GM18951 (cell line): ENCODE data around the gene CNDP2.

Source experiments
- POLR2A ChIP-seq: IDR thresholded peaks from 4 replicates; pipeline ENCODE4 v1.6.1; 2011; ENCODE audit warnings: mild to moderate bottlenecking; ENCODE audit not compliant: insufficient read length, insufficient read depth; ENCODE audit errors: extremely low read depth
- in situ Hi-C: fragments of 300-500 bp; cut with MboI; formaldehyde crosslinking; loops from one replicate; pipeline ENCODE4 v1.12.0; 2022; ENCODE audit warnings: low sequenced_read_pairs, mixed read lengths, inconsistent platforms; ENCODE audit not compliant: unreplicated experiment

Gene CNDP2

DNA sequence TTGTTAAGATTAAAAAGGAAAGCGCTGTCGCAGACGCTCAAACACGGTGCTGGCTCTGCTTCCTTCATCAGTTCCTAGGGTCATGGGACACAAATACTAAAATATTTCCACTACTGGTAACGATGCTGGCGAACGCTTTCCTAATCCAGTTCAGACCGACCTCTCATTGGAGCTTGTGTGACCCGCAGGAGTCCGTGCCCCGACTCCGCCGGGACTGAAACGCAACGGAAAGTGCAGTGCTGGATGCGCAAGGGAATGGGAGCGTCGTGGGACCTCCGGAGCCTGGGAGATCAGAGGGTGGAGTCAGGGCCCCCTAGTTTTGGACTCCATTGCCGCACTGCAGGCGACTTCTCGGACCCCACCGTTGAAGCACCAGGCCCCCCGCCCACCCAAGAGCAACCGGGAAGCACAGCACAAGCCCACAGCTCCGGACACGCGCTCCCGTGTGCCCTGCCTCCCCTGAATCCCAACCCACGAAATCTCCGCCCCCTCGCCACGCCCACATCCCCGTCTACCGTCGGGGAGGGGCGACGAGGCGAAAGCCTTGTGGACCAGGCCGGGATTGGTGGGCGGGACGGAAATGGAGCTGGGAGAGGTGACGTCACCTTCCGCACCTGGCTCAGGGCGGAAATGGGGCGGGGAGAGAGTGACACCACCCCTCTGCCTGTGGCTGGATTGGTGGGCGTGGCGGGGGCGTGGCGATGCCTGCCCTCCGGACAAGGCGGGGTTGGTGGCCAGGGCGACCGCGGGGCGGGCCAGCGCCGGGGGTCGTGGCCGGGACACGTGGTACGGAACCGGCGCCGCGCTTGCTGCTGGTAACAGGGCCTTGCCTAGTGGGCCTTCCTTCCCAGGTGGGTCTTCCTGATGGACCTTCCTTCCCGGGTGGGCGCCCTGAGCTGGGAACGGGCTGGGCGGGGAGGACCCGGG, at the start of gene CNDP2:
Gene CNDP2 (plus strand): TSS at position 783 of the 927 bp plus-strand sequence. CDS start 3,611 bp downstream, outside the sequence.
- in situ Hi-C loops: no loop called here
- TF ChIP-seq POLR2A: peak; percentile 84

DNA sequence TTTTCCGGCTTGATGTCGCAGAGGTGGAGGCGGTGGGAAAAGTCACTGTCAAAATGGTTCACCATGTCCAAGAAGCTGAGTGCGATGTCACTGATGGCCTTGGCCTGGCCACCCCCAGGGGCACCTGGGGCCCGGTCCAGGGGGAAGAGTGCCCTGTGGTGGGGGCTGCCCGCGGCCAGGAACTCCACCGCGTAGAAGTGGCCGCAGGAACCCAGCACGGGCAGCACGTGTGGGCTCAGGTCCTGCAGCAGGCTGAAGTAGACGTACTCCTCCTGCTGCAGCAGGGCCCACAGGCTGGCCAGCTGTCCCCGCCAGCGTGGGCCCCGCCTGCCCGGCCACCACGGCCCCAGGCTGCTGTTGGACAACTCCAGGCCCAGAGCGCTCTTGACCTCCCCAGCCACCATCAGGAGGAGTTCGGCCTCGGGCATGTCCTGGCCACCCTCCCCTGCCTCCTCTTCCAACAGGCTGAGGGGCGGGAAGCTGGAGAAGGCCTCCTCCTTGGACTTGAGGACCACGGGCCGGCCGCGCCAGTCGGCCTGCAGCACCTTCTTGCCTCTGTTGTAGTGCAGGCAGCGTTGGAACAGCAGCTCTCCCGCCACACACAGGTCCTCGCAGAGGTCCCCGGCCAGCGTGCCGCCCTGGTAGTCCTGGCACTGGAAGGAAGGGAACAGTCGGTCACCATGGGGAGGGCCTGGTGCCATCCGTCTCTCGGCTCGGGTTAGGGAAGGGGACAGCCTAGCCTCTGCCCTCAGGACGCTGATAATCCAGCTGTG, 49.3 kb upstream of the CNDP2 start:
- no peak for TF ChIP-seq POLR2A
- in situ Hi-C loops: no loop called here

DNA sequence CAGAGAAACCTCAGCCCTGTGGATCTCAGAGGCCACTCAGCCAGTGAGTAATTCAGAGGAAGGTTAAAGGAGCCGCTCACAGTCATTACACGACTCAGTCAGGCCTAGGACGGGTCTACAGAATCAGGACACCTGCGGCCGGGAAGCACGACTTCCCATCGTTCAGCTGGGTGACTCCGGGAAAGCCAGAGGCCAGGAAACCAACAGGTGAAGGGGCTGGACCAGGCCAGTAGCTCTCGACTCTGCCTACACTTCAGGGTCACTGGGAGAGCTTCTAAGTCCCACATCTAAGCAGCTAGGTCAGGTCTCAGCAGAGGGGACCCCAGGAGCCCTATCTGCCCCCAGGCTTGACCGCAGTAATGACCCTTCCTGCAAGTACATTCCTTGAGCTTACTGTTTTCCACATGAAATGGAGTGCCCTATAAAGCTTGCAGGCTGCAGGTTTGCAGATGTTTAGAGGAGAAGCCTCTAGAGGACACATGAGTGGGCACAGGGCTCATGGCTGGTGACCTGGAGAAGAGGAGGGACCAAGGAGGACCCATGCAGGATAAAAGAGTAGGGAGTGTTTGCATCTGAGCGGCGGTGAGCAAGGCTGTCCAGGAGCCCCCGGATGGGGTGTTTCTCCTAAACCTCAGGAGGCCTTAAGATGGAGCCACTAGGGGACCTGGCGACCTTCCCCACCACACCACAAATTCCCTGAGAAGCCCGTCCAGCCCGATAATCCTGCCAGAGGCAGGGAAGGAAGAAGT, 48.6 kb upstream of the CNDP2 start:
- no peak for TF ChIP-seq POLR2A
- in situ Hi-C loops: no loop called here

- in situ Hi-C loops: no loop called here
- TF ChIP-seq POLR2A: no peak
These were observed 45.5 kb upstream of the CNDP2 start for GRCh38 chr18:74450626-74451025.

DNA sequence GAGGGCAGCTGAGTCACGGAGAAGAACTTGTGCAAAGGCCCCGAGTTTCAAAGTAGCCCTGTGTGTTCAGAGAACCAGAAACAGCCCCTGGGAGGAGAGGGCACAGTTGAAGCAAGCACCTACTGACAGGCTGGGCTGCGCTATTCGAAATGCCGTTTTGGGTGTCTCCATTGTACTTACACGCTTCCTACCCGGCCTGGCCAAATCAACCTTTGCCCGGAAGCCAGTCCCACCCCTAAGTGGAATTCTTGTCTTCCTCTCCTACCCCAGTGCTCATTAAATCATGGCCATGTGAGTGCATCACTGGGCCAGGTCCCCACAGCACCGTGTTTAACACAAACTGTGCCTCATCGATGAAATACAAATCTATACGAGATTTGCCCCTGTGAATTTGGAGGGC, 45.0 kb upstream of the CNDP2 start:
- TF ChIP-seq POLR2A: no peak
- in situ Hi-C loops: no loop called here

- TF ChIP-seq POLR2A: no peak
- in situ Hi-C loops: no loop called here
These were observed 43.1 kb upstream of the CNDP2 start for GRCh38 chr18:74453016-74453566.

DNA sequence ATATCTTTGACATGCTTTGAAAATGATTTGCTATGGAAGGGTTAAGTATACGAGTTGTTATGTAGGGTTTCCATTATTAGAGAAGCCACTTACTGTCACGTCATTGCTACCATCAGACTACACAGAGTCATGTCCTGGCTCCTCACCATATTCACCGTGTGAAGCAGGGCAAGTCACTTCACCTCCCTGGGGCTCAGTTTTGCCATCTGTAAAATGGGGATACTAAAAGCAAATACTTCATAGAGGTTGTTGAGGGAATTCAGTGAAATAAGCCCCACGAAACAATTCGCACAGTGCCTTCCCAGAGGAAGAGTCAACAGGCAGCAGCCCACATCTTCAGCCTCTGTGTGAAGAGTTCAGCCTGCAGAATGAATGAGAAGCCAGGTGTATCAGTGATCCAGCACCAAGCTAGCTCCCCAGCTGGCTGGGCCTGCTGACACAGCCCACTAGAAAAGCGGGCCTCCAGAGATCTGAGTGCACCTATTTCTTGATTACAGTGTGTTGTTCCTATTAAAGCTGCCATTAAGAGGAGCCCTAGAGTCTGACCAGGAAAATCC, 42.4 kb upstream of the CNDP2 start:
- in situ Hi-C loops: no loop called here
- no peak for TF ChIP-seq POLR2A

GRCh38 chr18:74454279-74454751, 41.8 kb upstream of the CNDP2 start:
- TF ChIP-seq POLR2A: no peak
- in situ Hi-C loops: no loop called here

DNA sequence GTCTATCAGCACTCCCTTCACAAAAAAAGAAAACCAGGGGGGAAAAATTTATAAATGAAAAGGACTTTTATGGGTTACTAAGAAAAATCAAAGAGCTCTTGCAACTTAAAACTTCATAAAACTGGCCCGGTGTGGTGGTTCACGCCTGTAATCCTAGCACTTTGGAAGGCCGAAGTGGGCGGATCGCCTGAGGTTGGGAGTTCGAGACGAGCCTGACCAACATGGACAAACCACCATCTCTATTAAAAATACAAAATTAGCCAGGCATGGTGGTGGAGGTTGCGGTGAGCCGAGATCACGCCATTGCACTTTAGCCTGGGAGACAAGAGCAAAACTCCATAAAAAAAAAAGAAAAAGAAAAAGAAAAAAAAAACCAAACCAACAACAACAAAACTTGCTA, 40.8 kb upstream of the CNDP2 start:
- in situ Hi-C loops: no loop called here
- TF ChIP-seq POLR2A: no peak

DNA sequence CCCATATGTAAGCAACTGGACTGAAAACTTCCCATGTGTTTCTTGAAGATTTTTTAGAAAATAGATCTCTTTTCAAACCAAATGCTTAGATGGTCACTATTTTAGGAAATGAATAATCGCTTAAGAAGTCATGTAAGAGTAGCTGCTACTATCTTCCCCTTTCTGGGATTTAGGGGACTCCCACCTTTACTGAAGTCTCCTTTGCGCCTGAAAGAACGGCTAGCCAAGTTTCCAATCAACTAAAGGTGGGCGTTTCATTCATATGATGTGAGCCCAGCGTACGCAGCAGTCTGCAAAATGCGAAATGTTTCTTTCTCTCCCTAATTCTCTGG, 40.2 kb upstream of the CNDP2 start:
- in situ Hi-C loops: no loop called here
- TF ChIP-seq POLR2A: no peak

DNA sequence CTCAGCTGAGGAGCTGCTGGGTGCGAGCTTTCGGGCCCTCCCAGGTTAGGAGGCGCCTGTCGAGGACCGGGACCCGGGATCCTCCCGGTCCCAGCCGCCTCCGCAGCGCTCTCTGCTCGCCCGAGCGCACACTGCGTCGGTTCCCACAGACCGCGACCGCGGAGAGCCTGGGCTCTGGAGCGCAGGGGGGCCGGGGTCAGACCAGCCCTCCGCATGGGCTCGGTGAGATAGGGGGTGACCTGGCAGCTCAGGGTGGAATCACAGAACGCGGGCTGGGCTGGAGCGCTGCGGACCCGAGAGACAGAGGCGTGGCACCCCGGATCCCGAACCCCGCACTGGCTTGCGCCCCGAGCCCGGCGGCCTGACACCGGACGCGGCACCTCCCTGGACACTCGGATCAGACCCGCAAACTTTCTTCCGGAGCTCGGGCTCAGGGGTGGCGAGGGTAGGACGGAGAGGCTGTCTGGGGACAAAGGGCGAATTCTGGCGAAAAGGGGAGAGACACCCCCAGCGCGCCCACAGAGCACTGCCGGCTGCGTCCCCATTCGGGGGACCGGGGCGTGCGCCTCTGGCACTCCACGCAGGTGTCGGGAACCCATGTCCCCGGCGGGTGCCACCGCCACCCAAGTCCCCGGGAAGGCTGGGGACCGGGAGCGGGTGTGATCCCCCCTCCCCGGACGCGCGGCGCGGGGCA, 39.7 kb upstream of the CNDP2 start:
- no peak for TF ChIP-seq POLR2A
- in situ Hi-C loops: no loop called here
